HEK293 (cell line): ENCODE measurements around the gene INHA.

Experiments used
- CTCF ChIP-seq: fragments of 450-650 bp; formaldehyde crosslinking; IDR thresholded peaks from 2 replicates; pipeline ENCODE4 v1.5.1; 2016; ENCODE audit warnings: missing biosample characterization, missing genetic modification characterization
- ZBTB44 ChIP-seq: fragments of 450-650 bp; IDR thresholded peaks from 2 replicates; pipeline ENCODE4 v1.5.1; 2018; ENCODE audit warnings: missing biosample characterization, mild to moderate bottlenecking, missing genetic modification characterization
- ZNF24 ChIP-seq: fragments of 450-650 bp; formaldehyde crosslinking; IDR thresholded peaks from 2 replicates; pipeline ENCODE4 v1.5.1; 2016; ENCODE audit warnings: missing biosample characterization, missing genetic modification characterization
- ZNF600 ChIP-seq: fragments of 450-650 bp; formaldehyde crosslinking; IDR thresholded peaks from 2 replicates; pipeline ENCODE4 v1.5.1; 2016; ENCODE audit warnings: missing biosample characterization, missing genetic modification characterization
- ZNF830 ChIP-seq: fragments of 450-650 bp; IDR thresholded peaks from 2 replicates; pipeline ENCODE4 v1.5.0; 2018; ENCODE audit warnings: missing biosample characterization, missing genetic modification characterization, low read depth, mild to moderate bottlenecking, moderate library complexity

- TF ChIP-seq ZNF24 (no peak), CTCF (tag by site-specific recombination) (no peak), ZNF600 (tag by site-specific recombination) (no peak), ZBTB44 (tag by site-specific recombination) (no peak), ZNF830 (tag by site-specific recombination) (no peak)
Observed at GRCh38 chr2:219624565-219624964, 52.5 kb downstream of the INHA start.
